GM11168 (cell line): ENCODE data around the gene ARMCX2.
"Not testable (repeated sequence)": the region's sequence is repeated elsewhere in the genome, so short reads cannot be mapped to it uniquely, and the experiment has no call there.

Experiments used
- in situ Hi-C: fragments of 300-500 bp; cut with MboI; formaldehyde crosslinking; loops from one replicate; pipeline ENCODE4 v1.12.0; 2022; ENCODE audit warnings: low sequenced_read_pairs; ENCODE audit not compliant: unreplicated experiment

ARMCX2 gene

DNA sequence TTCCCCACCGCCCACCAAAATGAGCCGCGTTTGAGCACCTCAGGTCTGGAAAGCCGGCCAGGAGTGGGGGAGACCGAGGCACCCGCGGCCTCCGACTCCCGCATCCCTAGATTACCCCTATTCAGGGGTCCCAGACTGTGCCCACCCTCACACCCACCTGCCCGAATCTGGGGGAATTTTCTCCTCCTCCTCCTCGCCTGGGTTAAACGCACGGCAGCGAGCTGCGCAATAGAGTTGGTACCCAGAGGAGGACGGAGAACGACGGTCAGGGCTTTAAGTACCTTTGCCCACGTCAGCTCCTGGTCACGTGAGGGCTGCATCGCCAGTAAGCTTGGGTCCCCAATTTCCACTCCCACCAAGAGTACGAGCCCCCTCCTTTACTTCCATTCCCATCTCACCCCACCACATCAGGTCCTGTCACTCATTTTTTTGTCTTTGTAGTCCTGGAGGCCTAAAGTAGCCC lies at the start of gene ARMCX2:
ARMCX2 (minus strand) TSS at position 250 of the 463 bp plus-strand sequence. CDS start 2,262 bp downstream, outside the sequence.
- in situ Hi-C loops: no loop called here

DNA sequence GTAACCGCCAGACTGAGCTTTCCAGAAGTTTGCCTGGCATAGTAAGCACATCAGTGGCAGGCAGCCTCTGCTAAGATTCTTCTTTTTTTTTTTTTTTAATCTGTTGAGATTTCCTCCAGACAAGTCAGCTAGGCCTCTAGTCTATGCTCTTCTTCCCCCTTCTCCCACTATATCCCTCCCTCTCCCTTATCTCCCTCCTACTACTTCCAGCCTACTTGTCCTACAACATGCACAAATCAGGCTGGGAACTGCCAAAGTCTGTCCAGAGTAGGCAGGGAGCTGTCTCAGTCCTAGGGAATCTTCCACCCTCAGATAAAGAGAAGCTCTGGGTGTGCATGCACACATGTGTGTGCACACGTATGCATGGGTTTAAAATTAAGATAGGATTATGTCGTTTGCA lies 49.7 kb upstream of the ARMCX2 start:
- in situ Hi-C loops: no loop called here

DNA sequence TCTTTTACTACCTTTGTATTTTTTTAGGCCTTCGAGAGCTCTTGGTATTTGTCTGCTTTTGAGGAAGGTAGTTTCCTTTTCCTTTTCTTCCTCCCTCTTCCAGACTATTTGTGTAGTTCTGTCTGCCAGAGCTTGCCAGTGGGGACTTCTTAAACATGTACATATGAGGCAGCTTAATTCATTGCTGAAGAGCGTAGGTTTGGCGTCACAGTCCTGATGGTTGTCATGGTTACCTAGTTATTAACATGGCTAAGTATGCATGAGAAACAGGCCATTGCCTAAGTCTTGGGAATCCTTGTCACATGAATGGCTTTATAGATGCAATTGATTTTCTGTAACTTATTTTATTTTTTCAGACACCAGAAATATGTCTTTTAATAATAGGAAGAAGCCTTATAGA lies 48.5 kb upstream of the ARMCX2 start:
- in situ Hi-C loops: no loop called here

DNA sequence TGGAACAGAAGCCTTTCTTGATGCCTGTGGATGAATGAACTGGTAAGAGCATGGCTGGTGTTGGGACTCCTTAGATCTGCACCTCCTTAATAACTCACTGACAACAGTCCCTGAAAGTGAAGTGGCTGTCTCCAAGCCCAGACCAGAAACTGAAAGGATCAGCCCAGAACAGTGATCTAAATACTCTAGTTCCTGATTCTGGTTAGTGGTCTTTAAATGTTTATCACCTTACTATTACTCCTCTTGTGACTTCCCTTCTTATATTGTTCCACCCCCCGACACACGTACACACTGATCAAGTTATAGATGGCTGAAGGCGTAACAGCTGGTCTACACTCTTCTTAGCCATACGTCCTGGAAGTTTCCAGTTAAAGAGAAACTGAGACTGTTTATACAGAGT lies 33.8 kb upstream of the ARMCX2 start:
- in situ Hi-C loops: no loop called here

DNA sequence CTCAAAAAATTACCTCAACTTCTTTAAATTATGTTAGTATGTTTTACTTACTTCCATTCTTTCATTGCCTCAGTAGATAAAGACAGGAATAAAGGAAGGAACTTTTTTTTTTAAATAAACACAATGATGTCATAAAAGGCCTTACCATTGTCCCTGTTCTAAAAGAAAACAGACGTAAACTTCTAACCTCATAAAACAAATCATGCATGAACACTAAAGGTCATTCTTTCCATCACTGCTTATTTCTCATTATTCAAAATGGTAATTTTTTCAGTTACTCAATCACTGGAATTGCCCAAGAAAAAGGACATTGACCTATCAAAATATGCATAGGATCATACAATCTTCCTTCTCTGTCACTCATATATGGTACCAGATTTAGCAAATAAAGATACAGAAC lies 32.2 kb upstream of the ARMCX2 start:
- in situ Hi-C loops: no loop called here

DNA sequence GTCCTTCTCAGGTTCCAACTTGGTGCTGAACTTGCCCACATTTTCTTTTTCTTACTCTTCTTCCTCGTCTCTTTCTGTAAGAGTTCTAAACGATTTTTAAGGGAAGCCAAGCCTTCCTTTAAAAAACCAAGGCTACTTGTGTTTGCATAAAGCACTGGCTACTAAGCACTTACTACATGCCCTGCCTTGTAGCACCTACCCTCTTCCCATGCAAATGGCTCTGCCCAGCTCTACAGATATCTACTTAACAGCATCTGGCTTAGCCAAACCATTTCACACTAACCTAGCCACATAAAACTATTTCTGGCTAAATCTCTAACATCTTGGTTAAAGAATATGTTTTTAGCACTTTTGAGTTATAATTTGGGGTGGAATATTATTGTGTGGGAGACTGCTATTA lies 26.9 kb upstream of the ARMCX2 start:
- in situ Hi-C loops: no loop called here

DNA sequence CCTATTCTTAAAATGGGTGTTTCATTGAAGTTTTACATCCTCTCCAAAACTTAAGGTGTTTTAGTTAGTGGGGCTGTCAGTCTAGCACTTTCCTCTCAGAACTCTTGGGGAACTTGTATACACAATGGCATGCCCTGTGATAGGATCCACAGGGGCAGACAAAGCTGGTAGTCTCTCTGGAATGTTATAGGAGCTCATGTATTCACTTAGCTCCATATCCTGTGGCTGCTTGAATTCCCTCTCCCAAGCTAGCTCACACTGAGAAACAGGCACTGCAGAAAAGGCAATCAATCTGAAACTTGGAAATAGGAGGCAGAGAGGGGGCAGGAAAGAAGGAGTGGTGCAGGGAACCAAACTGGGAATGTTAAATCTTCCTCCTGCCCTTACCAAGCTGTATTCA lies 26.3 kb upstream of the ARMCX2 start:
- in situ Hi-C loops: no loop called here

DNA sequence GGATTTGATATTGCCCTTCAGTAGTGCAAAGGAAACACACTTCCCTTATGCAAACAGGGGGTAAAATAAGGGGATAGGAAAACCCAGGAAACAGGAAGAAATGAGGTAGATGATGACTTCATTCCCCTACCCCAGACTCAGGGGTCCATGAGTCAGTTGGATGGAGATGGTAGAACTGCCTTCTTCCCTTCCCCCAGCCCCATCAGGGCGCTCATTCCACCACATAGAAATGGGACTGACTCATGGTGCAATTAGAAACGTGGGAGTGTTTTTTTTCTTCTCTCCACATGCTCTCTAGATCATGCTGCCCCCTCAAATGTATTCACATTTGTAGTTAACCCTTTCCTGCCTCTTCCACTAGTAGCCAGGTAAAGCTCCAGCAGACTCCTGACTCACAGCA lies 23.1 kb upstream of the ARMCX2 start:
- in situ Hi-C loops: no loop called here

DNA sequence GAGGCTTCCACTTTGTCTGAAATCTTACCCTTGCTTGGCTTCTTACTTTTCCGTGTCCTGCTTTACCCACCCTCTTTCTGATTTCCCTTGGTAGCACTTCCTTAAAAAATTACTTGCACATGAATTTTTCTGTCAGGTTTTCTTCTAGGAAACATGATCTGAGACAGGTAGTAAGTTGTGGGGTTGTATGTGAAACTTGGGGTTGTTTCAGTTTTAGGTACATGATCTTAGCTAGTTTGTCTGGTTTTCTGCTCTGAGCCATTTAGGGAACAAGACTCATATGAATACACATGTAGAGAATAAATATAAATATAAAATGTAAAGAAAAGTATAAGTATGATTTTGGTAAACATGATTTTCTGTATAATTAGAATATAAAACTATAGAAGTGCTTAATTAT lies 17.4 kb upstream of the ARMCX2 start:
- in situ Hi-C loops: no loop called here

DNA sequence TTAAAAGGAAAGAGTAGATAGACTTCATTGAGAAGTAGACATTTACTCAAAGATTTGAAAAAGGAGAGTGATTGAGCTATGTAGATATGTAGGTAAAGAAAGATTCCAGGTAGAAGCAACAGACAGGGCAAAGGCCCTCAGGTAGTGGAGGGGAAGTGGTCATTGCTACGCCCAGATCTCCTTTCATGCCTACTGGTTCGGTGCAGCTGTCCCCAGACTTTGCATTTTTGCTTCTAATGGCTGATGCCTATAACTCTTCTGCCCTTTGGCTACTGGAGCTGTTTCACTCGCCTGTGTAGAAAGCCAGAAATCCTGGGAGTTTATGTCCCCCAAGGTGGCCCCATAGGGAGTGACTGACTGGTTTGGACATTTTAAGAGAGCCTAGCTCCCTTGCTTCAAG lies 16.9 kb upstream of the ARMCX2 start:
- in situ Hi-C loops: no loop called here

DNA sequence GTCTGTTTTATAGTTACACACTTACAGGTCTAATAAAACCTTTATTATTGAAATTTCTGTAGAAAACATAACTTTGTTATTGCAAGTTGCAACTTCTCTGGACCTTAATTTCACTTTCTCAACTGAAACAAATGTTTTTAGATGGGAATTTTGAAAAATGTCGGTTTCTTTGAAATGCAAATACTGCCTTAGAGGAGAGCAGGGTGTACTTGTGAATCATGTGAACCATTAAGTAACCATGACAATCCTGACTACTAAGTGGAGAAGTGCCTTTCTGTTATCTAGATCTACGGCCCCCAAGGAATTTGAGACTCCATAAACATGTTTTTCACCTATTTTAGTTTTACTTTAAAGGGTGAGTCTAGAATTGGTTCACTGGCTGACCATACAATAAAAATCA lies 8.5 kb upstream of the ARMCX2 start:
- in situ Hi-C loops: no loop called here

DNA sequence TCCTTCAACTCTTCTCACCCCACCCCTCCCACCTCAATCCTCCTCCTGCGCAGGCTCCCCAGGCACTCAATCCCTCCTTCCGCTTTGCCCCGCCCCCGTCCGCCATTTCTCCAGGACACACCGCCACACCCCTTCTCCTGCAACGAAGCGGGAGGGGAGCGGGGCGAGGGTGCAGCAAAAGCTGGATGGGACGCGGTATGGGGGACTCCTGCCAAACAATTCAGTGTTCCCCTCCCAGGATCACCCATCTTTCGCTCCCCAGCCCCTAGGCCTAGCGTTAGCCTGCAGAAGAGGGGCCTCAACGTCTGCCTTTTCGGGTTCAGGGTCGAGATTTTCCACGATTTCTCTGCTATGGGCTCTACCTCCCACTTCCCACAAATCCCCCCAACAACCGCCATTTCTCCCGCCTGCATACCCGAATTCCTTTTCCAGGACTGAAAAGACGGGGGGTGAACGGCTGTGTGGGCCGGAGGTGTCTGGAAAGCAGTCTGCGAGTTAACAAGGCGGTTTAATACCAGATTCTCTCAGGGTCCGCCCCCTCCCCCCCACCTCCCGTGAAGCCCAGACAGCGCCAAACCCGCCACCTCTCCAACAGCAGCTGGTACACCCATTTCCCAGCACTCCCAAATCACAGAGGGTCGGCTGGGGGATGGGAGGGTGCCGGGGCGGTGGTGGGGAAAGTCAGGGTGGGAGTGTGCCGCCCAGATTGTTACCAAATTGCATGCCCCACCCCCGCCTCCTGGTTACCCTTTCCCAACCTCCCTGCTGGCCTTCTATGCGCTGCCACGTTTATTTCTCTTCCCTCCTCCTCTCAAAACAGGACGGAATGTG lies 774 bp downstream of the ARMCX2 start:
- in situ Hi-C loops: no loop called here

DNA sequence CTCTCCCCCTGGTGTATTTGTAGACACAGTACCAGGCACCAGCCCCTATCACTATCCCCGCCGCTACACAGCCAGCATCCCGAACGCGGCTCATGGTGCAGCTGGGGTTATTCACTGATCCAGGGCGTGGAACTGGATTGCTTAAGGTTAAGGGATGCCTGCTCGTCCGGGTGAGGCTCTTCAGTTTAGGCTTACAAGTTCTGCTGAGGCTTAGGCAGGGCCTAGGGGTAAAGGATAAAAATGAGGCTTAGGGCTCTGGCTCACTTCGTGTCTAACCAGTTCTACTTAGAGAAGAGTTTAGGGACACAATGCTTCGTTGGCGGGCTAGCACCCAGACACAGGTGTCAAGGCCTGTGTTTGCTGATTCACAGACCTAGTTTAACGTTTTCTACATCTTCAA lies 2.2 kb downstream of the ARMCX2 start:
- in situ Hi-C loops: no loop called here

DNA sequence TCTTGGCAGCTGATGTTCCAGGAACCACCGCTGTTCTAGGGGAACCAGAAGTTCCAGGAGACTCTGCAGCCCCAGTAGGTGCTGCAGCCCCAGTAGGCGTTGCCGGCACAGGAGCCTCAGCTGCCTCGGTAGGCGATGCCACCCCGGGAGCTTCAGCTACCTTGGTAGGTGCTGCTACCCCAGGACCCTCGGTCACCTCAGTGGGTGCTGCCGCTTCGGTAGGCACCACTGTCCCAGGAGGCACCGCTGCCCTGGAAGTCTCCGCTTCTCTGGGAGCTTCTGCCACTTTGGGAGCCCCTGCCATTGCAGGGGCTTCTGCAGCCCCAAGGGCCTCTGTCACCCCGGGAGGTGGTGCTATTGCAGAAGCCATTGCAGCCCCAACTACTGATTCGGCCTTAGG lies 2.8 kb downstream of the ARMCX2 start:
- in situ Hi-C loops: no loop called here

DNA sequence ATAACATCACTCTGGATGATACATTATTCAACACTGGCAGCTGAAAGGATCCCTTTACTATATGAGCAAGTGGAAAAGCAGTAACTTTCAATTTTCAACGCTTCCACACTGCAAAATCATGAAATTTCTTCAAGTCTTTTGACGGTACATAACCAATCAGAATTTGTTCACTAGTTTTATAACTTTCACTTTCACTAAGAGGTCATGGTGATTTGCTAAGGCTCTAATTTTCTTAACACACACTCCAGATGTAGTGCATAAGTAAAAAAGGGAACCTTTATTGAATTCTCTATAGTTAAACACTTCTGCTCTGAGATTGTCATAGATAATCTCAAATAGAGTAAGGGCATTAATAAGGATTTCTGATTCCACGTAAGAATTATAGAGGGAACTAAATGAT lies 4.1 kb downstream of the ARMCX2 start:
- in situ Hi-C loops: no loop called here

DNA sequence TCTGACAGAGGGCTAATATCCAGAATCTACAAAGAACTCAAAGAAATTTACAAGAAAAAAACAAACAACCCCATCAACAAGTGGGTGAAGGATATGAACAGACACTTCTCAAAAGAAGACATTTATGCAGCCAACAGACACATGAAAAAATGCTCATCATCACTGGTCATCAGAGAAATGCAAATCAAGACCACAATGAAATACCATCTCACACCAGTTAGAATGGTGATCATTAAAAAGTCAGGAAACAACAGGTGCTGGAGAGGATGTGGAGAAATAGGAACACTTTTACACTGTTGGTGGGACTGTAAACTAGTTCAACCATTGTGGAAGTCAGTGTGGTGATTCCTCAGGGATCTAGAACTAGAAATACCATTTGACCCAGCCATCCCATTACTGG lies 11.9 kb downstream of the ARMCX2 start:
- in situ Hi-C loops: not testable (repeated sequence)

DNA sequence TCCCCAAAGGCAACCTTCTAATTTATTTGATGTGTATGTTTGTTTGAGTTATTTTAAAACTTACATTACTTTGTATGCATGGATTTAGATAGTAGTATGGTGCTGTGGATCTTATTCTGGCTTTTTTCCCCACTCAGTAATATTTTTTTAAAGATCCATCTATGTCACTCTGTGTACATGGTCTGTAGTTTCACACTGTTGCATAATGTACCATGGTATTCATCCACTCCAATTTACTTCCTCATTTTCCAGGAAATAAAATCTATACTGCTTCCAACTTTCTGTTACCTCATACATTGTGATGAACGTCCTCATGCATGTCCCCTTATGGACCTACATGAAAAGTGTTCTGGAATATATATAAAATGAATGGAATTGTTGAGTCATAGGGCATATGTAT lies 17.6 kb downstream of the ARMCX2 start:
- in situ Hi-C loops: no loop called here

DNA sequence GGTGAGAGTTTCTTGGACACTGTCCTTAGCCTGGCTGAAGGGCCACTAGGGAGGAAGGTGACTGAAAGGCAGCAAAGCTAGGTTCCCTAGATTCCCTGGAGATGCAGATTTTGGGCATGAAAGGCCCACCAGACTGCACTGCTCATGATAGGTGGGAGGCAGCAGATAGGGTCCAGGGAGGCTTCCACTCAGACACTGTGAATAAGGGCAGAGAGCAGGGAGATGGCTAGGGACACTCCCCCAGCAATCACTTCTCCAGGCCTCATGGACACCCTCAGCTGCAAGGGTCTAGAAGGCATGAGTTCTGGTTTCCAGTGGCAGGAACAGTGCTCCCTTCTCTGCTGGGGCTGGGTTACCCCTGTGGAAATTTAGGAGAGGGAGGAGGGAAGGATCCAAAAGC lies 20.1 kb downstream of the ARMCX2 start:
- in situ Hi-C loops: no loop called here

DNA sequence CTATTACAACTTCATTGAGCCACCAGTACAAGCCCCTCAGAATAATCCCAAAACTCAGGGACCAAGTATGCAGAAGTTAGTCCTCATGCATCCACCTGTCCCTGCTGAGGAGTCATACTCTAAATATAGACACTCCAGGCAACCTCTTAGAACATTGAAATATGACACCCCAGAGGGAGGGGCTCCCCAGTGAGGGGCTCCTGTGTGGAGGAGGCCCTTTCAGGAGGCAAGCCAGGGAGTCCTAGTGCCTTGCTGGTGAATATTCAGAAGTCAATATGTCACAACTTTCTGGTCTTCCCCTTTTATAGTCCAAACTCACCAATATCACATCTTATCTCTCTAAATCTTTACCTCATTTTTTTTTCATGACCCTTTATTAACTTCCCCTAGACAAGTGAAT lies 40.3 kb downstream of the ARMCX2 start:
- in situ Hi-C loops: no loop called here

DNA sequence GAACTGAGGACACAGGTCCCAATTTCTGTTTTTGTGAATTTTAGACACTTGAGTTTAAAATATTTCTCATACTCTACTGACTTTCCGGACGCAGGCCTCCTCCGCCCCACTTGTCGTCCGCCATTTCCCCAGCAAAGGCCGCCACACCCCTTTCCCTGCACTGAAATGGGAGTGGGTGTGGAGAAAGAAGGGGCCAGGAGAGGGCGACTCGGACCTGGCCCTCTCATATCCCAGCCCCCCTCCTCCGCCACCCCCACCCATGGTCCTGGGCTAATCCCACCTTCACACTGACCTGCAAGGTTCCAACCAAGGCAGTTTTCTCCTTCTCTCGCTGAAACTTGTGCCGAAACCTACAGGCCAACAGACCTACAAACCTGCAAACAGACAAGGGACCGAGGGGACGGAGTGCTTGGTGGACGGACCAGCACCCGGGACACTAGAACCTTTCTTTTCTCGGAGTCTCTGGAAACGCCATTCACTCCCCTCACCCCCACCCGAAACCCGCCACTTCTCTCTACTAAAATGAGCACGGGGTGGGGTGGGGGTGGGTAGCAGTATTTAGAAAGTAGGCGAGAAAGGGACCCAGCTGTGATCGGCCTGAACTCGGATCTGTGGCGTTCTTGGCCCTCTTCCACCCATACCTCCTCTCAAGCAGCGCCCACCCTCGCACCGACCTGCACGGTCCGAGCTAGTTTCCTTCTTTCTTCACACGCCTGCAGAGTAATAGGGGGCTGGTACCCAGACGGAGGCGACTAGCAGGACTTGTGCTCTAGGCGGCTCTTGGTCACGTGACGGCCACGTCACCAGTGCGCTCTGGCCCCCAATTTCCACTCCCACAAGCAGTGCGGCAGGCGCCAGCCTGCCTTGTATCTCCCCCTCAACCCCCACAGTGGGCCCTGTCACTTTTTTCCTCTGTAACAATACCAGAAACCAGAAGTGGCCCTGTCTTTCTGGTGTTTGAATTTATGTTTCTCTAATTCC lies 42.1 kb downstream of the ARMCX2 start, which contains the start of gene ARMCX6:
ARMCX6 (minus strand) TSS at position 790 of the 981 bp plus-strand sequence. CDS start 1,380 bp downstream, outside the sequence.
- in situ Hi-C loops: no loop called here

DNA sequence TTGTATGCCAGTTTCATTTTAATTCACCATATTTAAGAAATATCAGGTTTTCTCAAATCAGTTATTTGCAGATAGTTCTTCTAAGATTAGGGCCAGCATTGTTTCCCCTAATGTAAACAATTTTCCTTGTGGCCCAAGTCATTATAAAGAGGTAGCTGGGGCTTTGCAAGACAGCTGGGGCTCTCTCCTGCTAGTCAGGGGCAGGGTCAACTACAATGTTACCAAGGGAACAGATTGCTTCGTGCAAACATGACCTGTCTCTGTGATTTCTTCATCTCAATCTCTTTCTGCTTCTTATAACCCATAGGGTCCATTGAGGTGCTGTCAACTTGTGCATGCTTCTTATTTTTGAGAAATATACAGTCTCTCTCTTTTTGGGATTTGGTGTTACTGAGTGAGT lies 53.9 kb downstream of the ARMCX2 start:
- in situ Hi-C loops: no loop called here
